Measurements from ENCODE around the gene RIC3. TPM values are rescaled to one million over a fixed set of nuclear protein-coding genes. Genes with fewer than 3 reads are reported as not detected.
A peak's percentile ranks its signal among the peaks of the same experiment; 100 is the strongest.

The RIC3 gene
- total and polyA plus RNA-seq, 10 donors, result 11.6 to 32.7 (median 23.3) TPM

- Histone ChIP-seq H3K4me1 (peaks cover 4 to 17% (median 12%) of the 10 kb centered on the region in 6 donors), H3K4me3 (no peak overlapping the region), H3K27me3 (replicated peaks in 1 of 7) (peaks cover 0 to 77% (median 14%) of the 10 kb centered on the region in 7 donors), H3K36me3 (no peaks in the 10 kb centered on the region), H3K9me3 (no peaks in the 10 kb centered on the region), H3K27ac (no peak overlapping the region)
- intact Hi-C loops (cut with DNase I; ENCODE audit: low total_unique reads), result no loop called here
- DNase-seq, result no peak
- 56 to 64% (median 60%) methylated on average over 1 of the region's 1 CpG for WGBS, 5 donors
- TF ChIP-seq POLR2A (IDR thresholded peaks at IDR 0.05) (no peak), CTCF (IDR thresholded peaks at IDR 0.05 in 8 of 11, conservative IDR thresholded peaks at IDR 0.05 in 3 of 11) (no peak), POLR2AphosphoS5 (IDR thresholded peaks at IDR 0.05) (no peak)
Observed at GRCh38 chr11:8083871-8084281, 84.9 kb downstream of the RIC3 start.

- peaks cover 4 to 17% (median 12%) of the 10 kb centered on the region in 6 donors for H3K4me1 ChIP-seq
- intact Hi-C loops (cut with DNase I; ENCODE audit: low total_unique reads), result no loop called here
Observed at GRCh38 chr11:8083088-8083395, 85.8 kb downstream of the RIC3 start.

GRCh38 chr11:8082391-8083087 lies 86.3 kb downstream of the RIC3 start:
- 85 to 93% (median 88%) methylated on average over 14 to 15 of the region's 15 CpGs for WGBS, 5 donors
- Histone ChIP-seq H3K27me3 (replicated peaks in 1 of 7) (peaks cover 0 to 73% (median 14%) of the 10 kb centered on the region in 7 donors), H3K4me3 (peak overlapping the region in 1 of 8 donors; percentile 73), H3K9me3 (no peaks in the 10 kb centered on the region), H3K36me3 (no peaks in the 10 kb centered on the region), H3K4me1 (peaks cover 4 to 17% (median 12%) of the 10 kb centered on the region in 6 donors), H3K27ac (no peak overlapping the region)
- TF ChIP-seq CTCF (IDR thresholded peaks at IDR 0.05 in 8 of 11, conservative IDR thresholded peaks at IDR 0.05 in 3 of 11) (no peak), POLR2A (IDR thresholded peaks at IDR 0.05) (no peak), POLR2AphosphoS5 (IDR thresholded peaks at IDR 0.05) (no peak)
- intact Hi-C loops (cut with DNase I; ENCODE audit: low total_unique reads), result no loop called here
- DNase-seq, result peak; percentile 62

More at GRCh38 chr11:8083088-8083395, 85.8 kb downstream of the RIC3 start:
- Histone ChIP-seq H3K27me3 (replicated peaks in 1 of 7) (peaks cover 0 to 73% (median 14%) of the 10 kb centered on the region in 7 donors), H3K9me3 (no peaks in the 10 kb centered on the region), H3K27ac (no peak overlapping the region), H3K36me3 (no peaks in the 10 kb centered on the region), H3K4me3 (no peak overlapping the region)
- 77 to 83% (median 82%) methylated on average over 9 of the region's 9 CpGs for WGBS, 5 donors
- TF ChIP-seq CTCF (IDR thresholded peaks at IDR 0.05 in 8 of 11, conservative IDR thresholded peaks at IDR 0.05 in 3 of 11), result no peak
- no peak for TF ChIP-seq POLR2A (IDR thresholded peaks at IDR 0.05)
- no peak for TF ChIP-seq POLR2AphosphoS5 (IDR thresholded peaks at IDR 0.05)
- peak; percentile 61 for DNase-seq

- Histone ChIP-seq H3K9me3 (no peaks in the 10 kb centered on the region), H3K4me3 (peak overlapping the region; percentile 9 to 73 (median 38)), H3K4me1 (peaks cover 4 to 17% (median 12%) of the 10 kb centered on the region in 6 donors), H3K27ac (no peak overlapping the region), H3K36me3 (no peaks in the 10 kb centered on the region), H3K27me3 (replicated peaks in 1 of 7) (peaks cover 0 to 73% (median 14%) of the 10 kb centered on the region in 7 donors)
- intact Hi-C loops (cut with DNase I; ENCODE audit: low total_unique reads), result no loop called here
- WGBS, 5 donors, result 38 to 67% (median 45%) methylated on average over 12 to 24 of the region's 24 CpGs
- no peak for TF ChIP-seq POLR2A (IDR thresholded peaks at IDR 0.05)
- TF ChIP-seq POLR2AphosphoS5 (IDR thresholded peaks at IDR 0.05), result no peak
- no peak for TF ChIP-seq CTCF (IDR thresholded peaks at IDR 0.05 in 8 of 11, conservative IDR thresholded peaks at IDR 0.05 in 3 of 11)
- DNase-seq, result peak; percentile 65
Observed at GRCh38 chr11:8081591-8082250, 87.1 kb downstream of the RIC3 start.
